HG03460 (cell line): Measurements from ENCODE around the gene C3orf62.
"Not testable (repeated sequence)": the region's sequence is repeated elsewhere in the genome, so short reads cannot be mapped to it uniquely, and the experiment has no call there.

ENCODE experiments used
- ATAC-seq: cut with Tn5 transposase; IDR thresholded peaks from one replicate; pipeline ENCODE4 v1.9.1; 2021; ENCODE audit not compliant: unreplicated experiment

The C3orf62 gene

DNA sequence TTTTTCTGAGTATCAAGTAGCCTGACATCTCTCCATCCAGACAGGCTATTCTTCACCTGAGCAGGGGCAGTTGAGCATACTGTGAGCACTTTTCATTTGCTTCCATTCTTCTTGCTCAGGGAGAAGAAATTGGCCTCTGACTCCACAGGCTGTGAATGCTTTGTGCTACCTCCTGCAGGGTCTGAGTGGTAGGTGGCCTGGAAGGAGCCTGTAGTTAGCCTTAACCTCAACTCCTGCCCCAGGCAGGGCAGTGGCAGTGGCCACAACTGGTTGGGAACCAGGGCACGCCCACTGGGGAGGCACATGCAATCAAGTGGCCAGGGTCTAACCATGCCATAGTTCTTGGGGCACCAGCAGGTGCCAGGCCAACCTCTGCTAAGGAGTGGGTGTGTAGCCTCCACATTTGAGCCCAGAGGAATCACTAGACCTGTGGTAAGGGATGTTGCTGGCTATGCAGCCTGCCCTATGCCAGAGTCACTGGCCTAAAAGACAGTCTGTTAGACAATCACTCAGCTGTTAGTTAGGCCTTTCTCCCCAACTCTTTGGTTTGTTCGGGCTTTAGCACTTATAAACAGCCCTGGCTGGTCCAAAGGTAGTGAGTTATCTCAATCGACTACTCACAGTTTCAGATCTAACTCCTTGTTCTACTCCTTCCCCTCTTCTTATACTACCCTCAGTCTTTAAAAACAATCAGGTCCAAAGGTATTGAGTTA lies 7.4 kb downstream of the C3orf62 start:
- no peak for ATAC-seq

DNA sequence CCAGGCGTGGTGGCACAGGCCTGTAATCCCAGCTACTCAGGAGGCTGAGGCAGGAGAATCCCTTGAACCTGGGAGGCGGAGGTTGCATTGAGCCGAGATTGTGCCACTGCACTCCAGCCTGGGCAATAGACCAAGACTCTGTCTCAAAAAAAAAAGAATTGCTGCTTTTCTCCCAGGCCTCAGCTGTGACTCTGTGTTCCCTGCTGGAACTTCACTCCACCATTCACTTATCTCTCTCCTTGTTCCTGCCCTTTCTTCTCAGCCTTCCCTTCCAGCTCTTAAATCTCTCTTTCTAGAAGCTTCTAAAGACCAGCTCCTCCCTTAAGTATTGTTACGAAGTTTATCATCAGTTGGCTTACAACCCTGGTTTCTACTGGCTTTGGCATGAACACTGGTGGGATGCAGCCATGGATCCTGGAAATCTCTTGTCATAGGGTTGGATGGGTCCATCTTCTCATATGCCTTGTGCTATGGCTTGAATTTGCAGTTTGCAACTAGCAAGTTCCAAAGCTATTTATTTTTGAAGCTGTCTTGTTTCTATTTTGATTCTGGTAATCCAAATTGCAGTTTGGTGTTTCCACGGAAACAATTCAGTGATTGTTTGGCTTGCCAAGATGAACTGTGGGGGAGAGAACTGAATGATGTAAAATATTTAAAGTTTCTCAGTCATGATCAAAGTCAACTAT lies 10.5 kb downstream of the C3orf62 start:
- no peak for ATAC-seq

DNA sequence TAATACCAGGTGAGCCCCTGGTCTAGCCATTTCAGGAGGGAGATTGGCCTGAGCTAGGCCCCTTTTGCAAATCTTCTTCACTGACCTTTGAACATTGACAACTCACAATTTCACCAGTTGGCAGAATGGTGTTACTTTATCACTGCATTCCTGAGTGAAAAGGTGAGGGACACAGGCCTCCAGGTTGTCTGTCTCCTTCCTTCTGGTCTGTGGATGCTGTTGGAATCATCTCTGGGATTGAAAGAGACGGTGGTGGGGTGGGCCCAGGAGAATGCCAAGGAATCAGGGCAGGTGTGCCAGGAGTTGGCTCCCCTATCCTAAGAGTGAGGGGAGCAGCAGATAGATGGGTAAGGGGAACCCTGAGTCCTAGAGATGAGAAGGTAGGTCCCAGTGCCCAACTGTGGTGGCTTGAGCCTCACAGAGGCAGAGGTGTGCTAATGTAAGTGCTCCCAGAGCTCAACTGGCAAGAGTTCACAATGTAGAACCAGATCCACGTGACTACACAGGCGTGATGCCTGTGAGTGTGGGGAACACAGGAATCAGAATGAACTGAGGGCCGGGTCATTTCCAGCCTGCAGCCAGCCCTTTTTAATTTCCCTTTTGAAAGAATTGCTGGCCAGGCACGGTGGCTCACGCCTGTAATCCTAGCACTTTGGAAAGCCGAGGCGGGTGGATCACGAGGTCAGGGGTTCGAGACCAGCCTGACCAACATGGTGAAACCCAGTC lies 11.2 kb downstream of the C3orf62 start:
- no peak for ATAC-seq

GRCh38 chr3:49263159-49263889 lies 13.7 kb downstream of the C3orf62 start:
- no peak for ATAC-seq

DNA sequence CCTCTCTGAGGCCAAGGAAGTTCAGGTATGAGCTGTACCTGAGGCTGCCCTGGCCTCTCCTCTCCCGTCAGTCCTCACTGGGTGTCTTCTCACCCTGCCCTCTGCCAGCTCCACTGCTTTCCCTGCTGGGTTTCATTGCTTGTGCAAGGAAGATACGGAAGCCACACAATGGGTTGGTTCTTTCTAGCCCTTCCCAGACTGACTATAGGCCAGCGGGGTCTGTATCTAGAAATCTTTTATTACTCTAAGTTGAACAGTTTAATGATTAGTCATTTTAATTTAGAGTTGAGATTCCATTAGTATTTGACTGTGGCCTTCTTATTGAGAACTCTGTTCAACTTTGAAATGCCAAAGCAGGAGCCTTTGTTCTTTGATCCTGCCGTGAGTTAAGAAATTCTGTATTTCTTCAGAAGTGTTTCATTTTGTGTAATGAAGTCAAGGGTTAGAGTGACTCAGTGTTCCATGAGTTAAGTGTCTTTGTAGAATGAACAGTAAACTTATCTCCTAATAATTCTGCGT lies 16.2 kb downstream of the C3orf62 start:
- no peak for ATAC-seq

DNA sequence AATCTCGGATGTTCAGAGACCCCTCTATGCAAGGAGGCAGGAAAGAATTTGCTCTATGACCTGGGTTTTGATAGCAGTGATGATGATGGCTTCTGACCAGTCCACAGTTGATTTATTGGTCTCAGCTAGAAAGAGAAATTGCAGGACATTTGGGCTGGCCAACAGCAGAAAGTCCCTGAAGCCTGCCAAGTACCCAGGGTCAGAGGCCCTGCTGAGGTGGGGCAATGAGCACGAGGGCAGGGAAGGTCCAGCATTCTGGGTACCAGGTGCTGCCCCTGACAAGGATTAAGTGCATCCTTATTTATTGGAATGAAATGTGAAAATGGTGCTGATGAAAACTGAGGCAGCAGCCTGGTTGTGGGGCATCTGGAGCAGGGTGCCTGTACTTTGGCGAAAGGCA lies 19.8 kb downstream of the C3orf62 start:
- no peak for ATAC-seq

- ATAC-seq = no peak
Observed at GRCh38 chr3:49255718-49256511, 21.1 kb downstream of the C3orf62 start.

DNA sequence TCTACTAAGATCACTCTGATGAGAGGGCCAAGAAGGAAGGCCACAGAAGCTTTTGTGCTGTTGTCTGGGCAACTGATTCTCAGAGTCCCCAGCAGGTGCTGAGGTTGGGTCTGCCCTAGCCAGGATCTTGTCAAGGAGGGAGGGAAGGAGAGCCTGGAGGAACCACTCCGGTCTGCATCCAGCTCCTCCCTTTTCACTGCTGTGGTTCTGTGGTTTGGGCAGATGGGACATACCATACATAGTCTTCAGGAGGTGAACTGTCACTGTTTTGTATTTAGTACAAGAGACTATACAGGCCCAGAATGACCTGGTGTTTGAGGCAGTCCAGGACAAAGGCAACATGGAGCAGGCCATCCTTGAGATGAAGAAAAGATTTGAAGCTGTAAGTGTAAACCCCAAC lies 21.9 kb downstream of the C3orf62 start:
- no peak for ATAC-seq

- no peak for ATAC-seq
Observed at GRCh38 chr3:49253512-49253911, 23.5 kb downstream of the C3orf62 start.

GRCh38 chr3:49248840-49249227 lies 28.2 kb downstream of the C3orf62 start:
- no peak for ATAC-seq

GRCh38 chr3:49244581-49245205 lies 32.3 kb downstream of the C3orf62 start:
- ATAC-seq = no peak

GRCh38 chr3:49240091-49240490 lies 36.9 kb downstream of the C3orf62 start:
- ATAC-seq = not testable (repeated sequence)

DNA sequence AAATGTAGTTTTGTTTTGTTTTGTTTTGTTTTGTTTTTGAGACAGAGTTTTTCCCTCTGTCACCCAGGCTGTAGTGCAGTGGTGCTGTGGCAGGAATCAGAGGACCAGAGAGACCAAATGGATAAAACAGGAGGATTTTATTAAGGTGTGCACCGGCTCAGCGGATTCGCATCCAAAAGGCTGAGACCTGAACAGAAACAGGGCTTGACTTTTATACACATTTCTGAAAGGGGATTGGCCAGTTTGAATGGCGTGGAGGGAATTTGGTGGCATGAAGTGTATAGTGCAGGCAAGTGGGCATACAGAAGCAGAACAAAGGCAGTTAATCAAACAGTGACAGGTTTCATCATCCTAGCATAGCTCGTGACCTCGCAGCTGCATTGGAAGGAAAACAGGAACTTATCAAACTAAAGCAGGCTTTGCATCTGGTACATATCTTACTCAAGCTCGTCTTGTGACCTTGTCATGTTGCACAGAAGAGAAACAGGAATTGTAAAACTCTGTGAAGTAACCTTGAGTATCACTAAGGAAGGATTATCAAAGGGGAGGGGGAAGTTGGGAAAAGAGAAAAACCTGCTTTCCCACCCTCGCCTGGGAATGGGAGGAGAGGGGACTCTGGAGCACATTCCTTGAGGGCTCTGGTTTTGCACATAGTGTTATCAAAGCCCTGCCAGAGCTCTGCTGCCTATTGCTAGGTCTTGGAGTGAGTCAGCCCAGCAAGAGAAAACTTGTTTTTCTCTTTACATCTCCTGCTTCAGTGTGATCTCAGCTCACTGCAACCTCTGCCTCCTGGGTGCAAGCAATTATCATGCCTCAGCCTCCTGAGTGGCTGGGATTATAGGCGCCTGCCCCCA lies 38.5 kb downstream of the C3orf62 start:
- no peak for ATAC-seq

- no peak for ATAC-seq
Observed at GRCh38 chr3:49237344-49237743, 39.7 kb downstream of the C3orf62 start.

DNA sequence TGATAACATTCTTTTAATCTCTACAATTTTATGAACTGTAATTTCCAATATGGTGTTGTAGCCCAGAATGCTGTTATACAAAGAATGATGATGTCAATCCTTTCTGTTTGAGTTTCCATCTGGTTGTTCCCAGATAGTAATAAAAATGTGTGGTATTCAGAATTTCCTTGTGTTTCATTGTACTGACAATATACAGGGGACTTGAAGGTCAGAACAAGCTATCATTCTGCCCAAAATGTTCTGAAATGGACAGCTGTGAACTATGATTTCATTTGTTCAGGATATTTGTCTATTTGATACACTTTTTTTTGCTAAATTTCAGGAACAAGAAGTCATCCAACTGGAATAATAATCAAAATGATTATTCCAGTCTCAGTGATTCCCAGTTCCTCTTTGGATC lies 40.8 kb downstream of the C3orf62 start:
- no peak for ATAC-seq

- not testable (repeated sequence) for ATAC-seq
Observed at GRCh38 chr3:49228817-49229216, 48.2 kb downstream of the C3orf62 start.

GRCh38 chr3:49222002-49222401 lies 55.0 kb downstream of the C3orf62 start:
- ATAC-seq = no peak

DNA sequence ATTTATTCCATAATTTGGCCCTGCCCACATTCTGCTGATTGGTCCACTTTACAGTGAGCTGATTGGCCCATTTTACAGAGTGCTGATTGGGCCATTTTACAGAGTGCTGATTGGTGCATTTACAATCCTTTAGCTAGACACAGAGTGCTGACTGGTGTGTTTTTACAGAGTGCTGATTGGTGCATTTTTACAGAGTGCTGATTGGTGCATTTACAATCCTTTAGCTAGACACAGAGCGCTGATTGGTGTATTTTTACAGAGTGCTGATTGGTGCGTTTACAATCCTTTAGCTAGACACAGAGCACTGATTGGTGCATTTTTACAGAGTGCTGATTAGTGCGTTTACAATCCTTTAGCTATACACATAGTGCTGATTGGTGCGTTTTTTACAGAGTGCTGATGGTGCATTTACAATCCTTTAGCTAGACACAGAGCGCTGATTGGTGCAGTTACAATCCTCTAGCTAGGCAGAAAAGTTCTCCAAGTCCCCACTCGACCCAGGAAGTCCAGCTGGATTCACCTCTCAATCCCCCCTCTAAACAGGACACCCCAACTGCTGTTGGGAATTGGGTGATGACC lies 56.0 kb downstream of the C3orf62 start:
- not testable (repeated sequence) for ATAC-seq

- ATAC-seq = no peak
Observed at GRCh38 chr3:49219132-49219531, 57.9 kb downstream of the C3orf62 start.
